ENCODE measurements around the gene GNB1.

GRCh38 chr1:1880617-1881312, 10.1 kb downstream of the GNB1 start:
- no peak for TF ChIP-seq JAZF1 (CRISPR knock-in tag; IDR thresholded peaks at IDR 0.05)
- TF ChIP-seq CTCF (IDR thresholded peaks at IDR 0.05), result no peak
- TF ChIP-seq CREM (CRISPR knock-in tag; IDR thresholded peaks at IDR 0.05), result no peak
- TF ChIP-seq JUN (CRISPR knock-in tag; IDR thresholded peaks at IDR 0.05), result no peak
- TF ChIP-seq NFYB (CRISPR knock-in tag; conservative IDR thresholded peaks at IDR 0.05; ENCODE audit: low read depth), result no peak
- TF ChIP-seq KAT7 (CRISPR knock-in tag; IDR thresholded peaks at IDR 0.05; ENCODE audit: borderline replicate concordance), result no peak
- TF ChIP-seq, protein P1, sequence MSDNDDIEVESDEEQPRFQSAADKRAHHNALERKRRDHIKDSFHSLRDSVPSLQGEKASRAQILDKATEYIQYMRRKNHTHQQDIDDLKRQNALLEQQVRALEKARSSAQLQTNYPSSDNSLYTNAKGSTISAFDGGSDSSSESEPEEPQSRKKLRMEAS (CRISPR knock-in tag; IDR thresholded peaks at IDR 0.05), result no peak
- TF ChIP-seq ZNF281 (CRISPR knock-in tag; IDR thresholded peaks at IDR 0.05), result no peak
- no peak for TF ChIP-seq SP1 (CRISPR knock-in tag; conservative IDR thresholded peaks at IDR 0.05)

Data from WTC11 (cell line).